ENCODE data around the gene LCP1. TPM values are rescaled to one million over a fixed set of nuclear protein-coding genes. Genes with fewer than 3 reads are reported as not detected.

LCP1 gene
- total and polyA plus RNA-seq, 8 donors = 13.5 to 401 (median 20.4) TPM

- H3K27me3 ChIP-seq = no peaks in the 10 kb centered on the region
- intact Hi-C loops (cut with DNase I) = no loop called here
- TF ChIP-seq, protein P1, sequence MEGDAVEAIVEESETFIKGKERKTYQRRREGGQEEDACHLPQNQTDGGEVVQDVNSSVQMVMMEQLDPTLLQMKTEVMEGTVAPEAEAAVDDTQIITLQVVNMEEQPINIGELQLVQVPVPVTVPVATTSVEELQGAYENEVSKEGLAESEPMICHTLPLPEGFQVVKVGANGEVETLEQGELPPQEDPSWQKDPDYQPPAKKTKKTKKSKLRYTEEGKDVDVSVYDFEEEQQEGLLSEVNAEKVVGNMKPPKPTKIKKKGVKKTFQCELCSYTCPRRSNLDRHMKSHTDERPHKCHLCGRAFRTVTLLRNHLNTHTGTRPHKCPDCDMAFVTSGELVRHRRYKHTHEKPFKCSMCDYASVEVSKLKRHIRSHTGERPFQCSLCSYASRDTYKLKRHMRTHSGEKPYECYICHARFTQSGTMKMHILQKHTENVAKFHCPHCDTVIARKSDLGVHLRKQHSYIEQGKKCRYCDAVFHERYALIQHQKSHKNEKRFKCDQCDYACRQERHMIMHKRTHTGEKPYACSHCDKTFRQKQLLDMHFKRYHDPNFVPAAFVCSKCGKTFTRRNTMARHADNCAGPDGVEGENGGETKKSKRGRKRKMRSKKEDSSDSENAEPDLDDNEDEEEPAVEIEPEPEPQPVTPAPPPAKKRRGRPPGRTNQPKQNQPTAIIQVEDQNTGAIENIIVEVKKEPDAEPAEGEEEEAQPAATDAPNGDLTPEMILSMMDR (IDR thresholded peaks at IDR 0.05) = no peak
- DNase-seq (peak in 1 of 4 donors; percentile 69), ATAC-seq (no peak)
- H3K27ac ChIP-seq = no peak overlapping the region
- no peak overlapping the region for H3K4me3 ChIP-seq
- H3K36me3 ChIP-seq = no peaks in the 10 kb centered on the region
- H3K4me1 ChIP-seq = no peaks in the 10 kb centered on the region
- H3K9me3 ChIP-seq = no peaks in the 10 kb centered on the region
Observed at GRCh38 chr13:46085737-46086136, 96.2 kb downstream of the LCP1 start.

- intact Hi-C loops (cut with DNase I) = no loop called here
- no peak for ATAC-seq
- Histone ChIP-seq H3K27ac (no peak overlapping the region), H3K36me3 (no peaks in the 10 kb centered on the region), H3K27me3 (no peaks in the 10 kb centered on the region), H3K4me3 (no peak overlapping the region), H3K4me1 (no peaks in the 10 kb centered on the region), H3K9me3 (no peaks in the 10 kb centered on the region)
- DNase-seq = no peak
- TF ChIP-seq, protein P1 (IDR thresholded peaks at IDR 0.05) = no peak
Observed at GRCh38 chr13:46082324-46082723, 99.7 kb downstream of the LCP1 start.

DNA sequence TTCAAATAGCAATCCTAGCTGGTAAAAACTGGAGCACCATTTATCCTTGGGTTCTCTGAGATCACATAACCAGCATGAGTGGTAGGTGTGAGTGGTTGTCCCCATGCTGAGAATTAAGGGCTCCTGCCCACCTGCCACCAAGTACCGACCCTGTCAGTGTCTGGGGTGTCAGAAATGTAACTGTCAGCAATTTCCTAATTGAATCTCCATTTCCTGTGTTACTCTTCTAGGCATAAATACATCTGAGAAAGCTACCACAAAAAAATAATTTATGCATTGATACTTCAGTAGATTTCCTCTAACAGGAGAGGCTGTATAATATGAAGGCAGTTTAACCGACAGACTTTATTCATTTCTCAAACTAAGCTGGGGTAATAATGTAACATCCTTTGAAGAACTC lies 102.2 kb downstream of the LCP1 start:
- no peaks in the 10 kb centered on the region for H3K36me3 ChIP-seq
- TF ChIP-seq, protein P1 (IDR thresholded peaks at IDR 0.05) = no peak
- ATAC-seq = no peak

DNA sequence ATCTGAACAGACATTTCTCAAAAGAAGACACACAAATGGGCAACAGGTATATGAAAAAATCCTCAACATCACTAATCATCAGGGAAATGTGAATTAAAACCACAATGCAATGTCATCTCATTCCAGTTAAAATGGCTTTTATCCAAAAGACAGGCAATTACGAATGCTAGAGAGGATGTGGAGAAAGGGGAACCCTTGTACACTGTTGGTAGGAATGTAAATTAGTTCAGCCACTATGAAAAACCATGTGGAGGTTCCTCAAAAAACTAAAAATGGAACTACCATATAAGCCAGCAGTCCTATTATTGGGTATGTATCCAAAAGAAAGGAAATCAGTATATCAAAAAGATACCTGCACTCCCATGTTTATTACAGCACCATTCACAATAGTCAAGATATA lies 104.7 kb downstream of the LCP1 start:
- Histone ChIP-seq H3K36me3 (no peaks in the 10 kb centered on the region), H3K4me1 (no peaks in the 10 kb centered on the region), H3K27ac (no peak overlapping the region), H3K9me3 (no peaks in the 10 kb centered on the region), H3K4me3 (no peak overlapping the region), H3K27me3 (no peaks in the 10 kb centered on the region)
- TF ChIP-seq, protein P1 (IDR thresholded peaks at IDR 0.05) = no peak
- no peak for ATAC-seq
- intact Hi-C loops (cut with DNase I) = no loop called here
- no peak for DNase-seq

More for the DNA sequence above, 102.2 kb downstream of the LCP1 start:
- no peak overlapping the region for H3K27ac ChIP-seq
- DNase-seq = no peak
- no peaks in the 10 kb centered on the region for H3K4me1 ChIP-seq
- intact Hi-C loops (cut with DNase I) = no loop called here
- H3K27me3 ChIP-seq = no peaks in the 10 kb centered on the region
- no peaks in the 10 kb centered on the region for H3K9me3 ChIP-seq
- no peak overlapping the region for H3K4me3 ChIP-seq

DNA sequence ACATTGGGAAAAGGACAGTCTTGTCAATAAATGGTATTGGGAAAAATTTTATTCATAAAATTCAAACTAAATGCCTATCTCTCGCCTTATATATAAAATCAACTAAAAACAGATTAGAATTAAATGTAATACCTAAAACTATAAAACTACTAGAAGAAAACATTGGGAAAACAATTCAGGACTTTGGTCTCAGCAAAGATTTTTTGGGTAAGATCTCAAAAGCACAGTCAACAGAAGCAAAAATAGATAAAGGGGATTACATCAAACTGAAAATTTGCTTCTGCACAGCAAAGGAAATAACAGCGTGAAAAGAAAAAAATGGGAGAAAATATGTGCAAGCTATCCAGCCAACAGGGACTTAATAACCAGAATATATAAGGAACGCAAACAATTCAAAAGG lies 105.2 kb downstream of the LCP1 start:
- no peaks in the 10 kb centered on the region for H3K9me3 ChIP-seq
- H3K27ac ChIP-seq = no peak overlapping the region
- TF ChIP-seq, protein P1 (IDR thresholded peaks at IDR 0.05) = no peak
- no peak for ATAC-seq
- DNase-seq = no peak
- H3K36me3 ChIP-seq = no peaks in the 10 kb centered on the region
- no peaks in the 10 kb centered on the region for H3K4me1 ChIP-seq
- intact Hi-C loops (cut with DNase I) = no loop called here
- no peak overlapping the region for H3K4me3 ChIP-seq
- H3K27me3 ChIP-seq = no peaks in the 10 kb centered on the region

Other genes starting within 250 kb of the LCP1 start
- 10 to 100 TPM; 40.6 to 41.4 TPM for gene ZC3H13, start 129.4 kb downstream of the LCP1 start, total RNA-seq
- 10 to 100 TPM; 54.4 to 72.7 (median 64.9) TPM for gene ZC3H13, start 129.4 kb downstream of the LCP1 start, polyA plus RNA-seq (ENCODE audit: insufficient read length in 6 of 6)
- gene CPB2, start 77.1 kb downstream of the LCP1 start, total RNA-seq = 10 to 100 TPM in 1 of 2 donors, 1 to 10 TPM in 1; 5.1 to 18.4 TPM
- under 1 TPM; 0.17 to 0.49 (median 0.29) TPM for gene CPB2, start 77.1 kb downstream of the LCP1 start, polyA plus RNA-seq (ENCODE audit: insufficient read length in 6 of 6)
- gene LRRC63, start 29.8 kb upstream of the LCP1 start, total RNA-seq = under 1 TPM; 0.35 to 0.65 TPM
- gene LRRC63, start 29.8 kb upstream of the LCP1 start, polyA plus RNA-seq (ENCODE audit: insufficient read length in 6 of 6) = under 1 TPM; 0.10 to 0.45 (median 0.34) TPM
- gene RUBCNL, start 205.1 kb upstream of the LCP1 start, total RNA-seq = 1 to 10 TPM; 1.9 to 6.6 TPM
- gene RUBCNL, start 205.1 kb upstream of the LCP1 start, polyA plus RNA-seq (ENCODE audit: insufficient read length in 6 of 6) = 1 to 10 TPM; 1.8 to 2.9 (median 2.4) TPM

Data from left lung (tissue), 10 donors.